Measurements from ENCODE around the gene ZNF770.
A peak's percentile ranks its signal among the peaks of the same experiment; 100 is the strongest.

ZNF770 gene

GRCh38 chr15:34988027-34988902, at the start of gene ZNF770:
Gene ZNF770 (minus strand): TSS chr15:34988287. CDS start chr15:34983434, 4,853 bp downstream.
- peak; percentile 94 for DNase-seq

- no peak for DNase-seq
These were observed 40.3 kb upstream of the ZNF770 start for GRCh38 chr15:35028235-35028984.

GRCh38 chr15:35023804-35024203, 35.7 kb upstream of the ZNF770 start:
- no peak for DNase-seq

GRCh38 chr15:35020974-35021373, 32.9 kb upstream of the ZNF770 start:
- DNase-seq, result no peak

GRCh38 chr15:35019404-35020327, 31.6 kb upstream of the ZNF770 start:
- DNase-seq, result no peak

- DNase-seq, result no peak
These were observed 26.2 kb upstream of the ZNF770 start for GRCh38 chr15:35014241-35014640.

- DNase-seq, result no peak
These were observed 25.3 kb upstream of the ZNF770 start for GRCh38 chr15:35013370-35013769.

- DNase-seq, result no peak
These were observed 19.3 kb upstream of the ZNF770 start for GRCh38 chr15:35007397-35007796.

- DNase-seq, result no peak
These were observed 17.8 kb upstream of the ZNF770 start for GRCh38 chr15:35005933-35006332.

GRCh38 chr15:35003928-35004327, 15.8 kb upstream of the ZNF770 start:
- no peak for DNase-seq

- no peak for DNase-seq
These were observed 12.4 kb upstream of the ZNF770 start for GRCh38 chr15:35000511-35000910.

GRCh38 chr15:34999906-35000305, 11.8 kb upstream of the ZNF770 start:
- DNase-seq, result no peak

GRCh38 chr15:34994925-34995324, 6.8 kb upstream of the ZNF770 start:
- no peak for DNase-seq

- no peak for DNase-seq
These were observed 5.8 kb upstream of the ZNF770 start for GRCh38 chr15:34993877-34994276.

GRCh38 chr15:34993412-34993811, 5.3 kb upstream of the ZNF770 start:
- no peak for DNase-seq

GRCh38 chr15:34987609-34988026, 469 bp downstream of the ZNF770 start:
- DNase-seq, result no peak

GRCh38 chr15:34986771-34987480, 1.2 kb downstream of the ZNF770 start:
- no peak for DNase-seq

- DNase-seq, result no peak
These were observed 1.8 kb downstream of the ZNF770 start for GRCh38 chr15:34986326-34986725.

- DNase-seq, result no peak
These were observed 3.0 kb downstream of the ZNF770 start for GRCh38 chr15:34984889-34985630.

- DNase-seq, result no peak
These were observed 11.3 kb downstream of the ZNF770 start for GRCh38 chr15:34976743-34977142.

- no peak for DNase-seq
These were observed 12.0 kb downstream of the ZNF770 start for GRCh38 chr15:34976073-34976472.

GRCh38 chr15:34973512-34973911, 14.6 kb downstream of the ZNF770 start:
- DNase-seq, result no peak
